Adrenal gland (tissue), 5 donors: ENCODE data around the gene C18orf32.

ENCODE experiments used
- CTCF ChIP-seq, 6 experiments: fragments of 450-650 bp in 4 of 6; fragments of 200-600 bp in 2 of 6; sonication (generic) in 1 of 6; IDR thresholded peaks; 1 replicate in 5 of 6; 2 replicates in 1 of 6; pipeline versions ENCODE4 v1.5.1 to v1.8.0; 2016 to 2021; ENCODE audit warnings: antibody characterized with exemption in 6 of 6, mild to moderate bottlenecking in 2 of 6, moderate library complexity in 1 of 6
- POLR2A ChIP-seq, 2 donors: fragments of 450-650 bp; IDR thresholded peaks; one replicate each; pipeline ENCODE4 v1.6.1; 2017; ENCODE audit warnings: antibody characterized with exemption in 2 of 2, mild to moderate bottlenecking in 2 of 2, moderate library complexity in 1 of 2
- donor health status: DM: no; HTN: no; CAD: no.

- TF ChIP-seq CTCF (IDR thresholded peaks at IDR 0.05) (no peak), POLR2A (IDR thresholded peaks at IDR 0.05) (no peak)
Observed at GRCh38 chr18:49521216-49521835, 34.3 kb upstream of the C18orf32 start.
